A673 (cell line): ENCODE results near the gene PREX1. TPM values are rescaled to one million over a fixed set of nuclear protein-coding genes. Genes with fewer than 3 reads are reported as not detected.

ENCODE experiments used
- BruUV-seq: library from RNA; stranded (reverse); fragments of 400-500 nt; replicated peaks from 2 replicates; lab custom pipeline; 2021; lab: Mats Ljungman, UMichigan
- CTCF ChIA-PET: fragments of 300-600 bp; sonication (Branson Sonifier 250); formaldehyde crosslinking; loops from one replicate; lab custom pipeline; 2022; ENCODE audit warnings: antibody characterized with exemption; lab: Charles Lee
- POLR2A ChIA-PET: fragments of 300-600 bp; sonication (Branson Sonifier 250); formaldehyde crosslinking; loops from one replicate; lab custom pipeline; 2022; ENCODE audit warnings: antibody characterized with exemption; ENCODE audit not compliant: low non-redundant PET; lab: Charles Lee
- DNase-seq: peaks from one replicate; pipeline ENCODE4 v3.0.0-alpha.2; 2015; ENCODE audit warnings: low spot score
- H3K27ac ChIP-seq: fragments of 200-600 bp; sonication (generic); 2 replicates; pipeline ENCODE4 v1.5.1; 2016; ENCODE audit warnings: mixed run types, low read depth, mild to moderate bottlenecking, mixed read lengths, antibody characterized with exemption, low read length; ENCODE audit not compliant: poor library complexity, severe bottlenecking
- H3K27me3 ChIP-seq: fragments of 200-600 bp; sonication (generic); replicated peaks from 2 replicates; pipeline ENCODE4 v1.6.1; 2017; ENCODE audit warnings: mixed run types, low read depth, mild to moderate bottlenecking, mixed read lengths, antibody characterized with exemption, low read length; ENCODE audit not compliant: insufficient read depth, poor library complexity
- H3K36me3 ChIP-seq: fragments of 200-600 bp; sonication (generic); 2 replicates; pipeline ENCODE4 v1.6.1; 2016; ENCODE audit warnings: mixed run types, mild to moderate bottlenecking, mixed read lengths, antibody characterized with exemption, low read length; ENCODE audit not compliant: insufficient read depth, poor library complexity, severe bottlenecking
- H3K4me1 ChIP-seq: fragments of 200-600 bp; sonication (generic); 2 replicates; pipeline ENCODE4 v1.6.1; 2017; ENCODE audit warnings: mixed run types, mild to moderate bottlenecking, mixed read lengths, antibody characterized with exemption, low read length; ENCODE audit not compliant: insufficient read depth, poor library complexity, severe bottlenecking
- H3K4me3 ChIP-seq: fragments of 200-600 bp; sonication (generic); 2 replicates; pipeline ENCODE4 v1.5.1; 2016; ENCODE audit warnings: low read depth, mixed run types, mild to moderate bottlenecking, mixed read lengths, low read length; ENCODE audit not compliant: poor library complexity, severe bottlenecking
- H3K9me3 ChIP-seq: fragments of 200-600 bp; sonication (generic); 2 replicates; pipeline ENCODE4 v1.6.1; 2016; ENCODE audit warnings: mixed run types, low read depth, mild to moderate bottlenecking, mixed read lengths, antibody characterized with exemption, low read length; ENCODE audit not compliant: poor library complexity, severe bottlenecking
- EZH2 ChIP-seq: fragments of 200-600 bp; sonication (generic); IDR thresholded peaks from 2 replicates; pipeline ENCODE4 v1.6.1; 2017; ENCODE audit warnings: borderline replicate concordance, low read depth, mild to moderate bottlenecking, mixed read lengths, antibody characterized with exemption, low read length; ENCODE audit not compliant: poor library complexity, severe bottlenecking
- intact Hi-C: fragments of 100-400 bp; cut with micrococcal nuclease; formaldehyde crosslinking; loops from one replicate; pipeline ENCODE4 v1.10.0; 2022; ENCODE audit not compliant: unreplicated experiment
- total RNA-seq: library from RNA; stranded (reverse); gene quantifications from 2 replicates; pipeline ENCODE4 v1.2.3, GENCODE V29; 2021
- TF ChIP-seq, protein P1 (sequence below): fragments of 300-800, 200-600 bp; sonication (generic); conservative IDR thresholded peaks from 2 replicates; pipeline ENCODE4 v1.5.1; 2017; ENCODE audit warnings: low read depth, mild to moderate bottlenecking, antibody characterized with exemption, low read length, moderate library complexity, mixed read lengths

Gene PREX1
- total RNA-seq, 1 experiment from 2014 or later: 145 TPM

DNA sequence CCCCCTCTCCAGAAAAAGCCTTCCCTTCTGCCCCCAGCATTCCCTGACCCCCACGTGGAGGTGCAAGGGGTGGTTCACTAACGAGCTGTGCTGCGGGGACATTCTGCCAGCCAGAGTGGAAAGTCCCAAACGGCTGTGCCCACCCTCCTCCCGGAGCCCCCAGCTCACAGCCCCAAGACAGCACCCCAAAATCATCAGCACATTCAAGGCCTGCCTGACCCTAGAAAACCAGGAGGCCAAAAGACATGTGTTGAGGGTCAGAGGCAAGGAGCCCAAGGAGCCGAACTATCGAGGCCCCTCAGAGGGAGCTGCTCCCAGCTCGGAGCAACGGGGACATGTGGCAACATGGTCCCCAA, 197.9 kb downstream of the PREX1 start:
- H3K27me3 ChIP-seq: no peaks in the 10 kb centered on the region
- no peaks in the 10 kb centered on the region for H3K9me3 ChIP-seq
- CTCF ChIA-PET: no interaction called here
- POLR2A ChIA-PET: no interaction called here
- intact Hi-C loops: loop anchor here (5.0 kb wide), 1 partner anchor 277 kb away; no protein-coding TSS in a partner anchor
- TF ChIP-seq EZH2: no peak
- TF ChIP-seq, protein P1, sequence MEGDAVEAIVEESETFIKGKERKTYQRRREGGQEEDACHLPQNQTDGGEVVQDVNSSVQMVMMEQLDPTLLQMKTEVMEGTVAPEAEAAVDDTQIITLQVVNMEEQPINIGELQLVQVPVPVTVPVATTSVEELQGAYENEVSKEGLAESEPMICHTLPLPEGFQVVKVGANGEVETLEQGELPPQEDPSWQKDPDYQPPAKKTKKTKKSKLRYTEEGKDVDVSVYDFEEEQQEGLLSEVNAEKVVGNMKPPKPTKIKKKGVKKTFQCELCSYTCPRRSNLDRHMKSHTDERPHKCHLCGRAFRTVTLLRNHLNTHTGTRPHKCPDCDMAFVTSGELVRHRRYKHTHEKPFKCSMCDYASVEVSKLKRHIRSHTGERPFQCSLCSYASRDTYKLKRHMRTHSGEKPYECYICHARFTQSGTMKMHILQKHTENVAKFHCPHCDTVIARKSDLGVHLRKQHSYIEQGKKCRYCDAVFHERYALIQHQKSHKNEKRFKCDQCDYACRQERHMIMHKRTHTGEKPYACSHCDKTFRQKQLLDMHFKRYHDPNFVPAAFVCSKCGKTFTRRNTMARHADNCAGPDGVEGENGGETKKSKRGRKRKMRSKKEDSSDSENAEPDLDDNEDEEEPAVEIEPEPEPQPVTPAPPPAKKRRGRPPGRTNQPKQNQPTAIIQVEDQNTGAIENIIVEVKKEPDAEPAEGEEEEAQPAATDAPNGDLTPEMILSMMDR: no peak
- no peak overlapping the region for H3K4me3 ChIP-seq
- H3K27ac ChIP-seq: no peak overlapping the region
- BruUV-seq: no TSS peak
- peaks cover 99% of the 10 kb centered on the region for H3K36me3 ChIP-seq
- DNase-seq: no peak
- no peaks in the 10 kb centered on the region for H3K4me1 ChIP-seq

DNA sequence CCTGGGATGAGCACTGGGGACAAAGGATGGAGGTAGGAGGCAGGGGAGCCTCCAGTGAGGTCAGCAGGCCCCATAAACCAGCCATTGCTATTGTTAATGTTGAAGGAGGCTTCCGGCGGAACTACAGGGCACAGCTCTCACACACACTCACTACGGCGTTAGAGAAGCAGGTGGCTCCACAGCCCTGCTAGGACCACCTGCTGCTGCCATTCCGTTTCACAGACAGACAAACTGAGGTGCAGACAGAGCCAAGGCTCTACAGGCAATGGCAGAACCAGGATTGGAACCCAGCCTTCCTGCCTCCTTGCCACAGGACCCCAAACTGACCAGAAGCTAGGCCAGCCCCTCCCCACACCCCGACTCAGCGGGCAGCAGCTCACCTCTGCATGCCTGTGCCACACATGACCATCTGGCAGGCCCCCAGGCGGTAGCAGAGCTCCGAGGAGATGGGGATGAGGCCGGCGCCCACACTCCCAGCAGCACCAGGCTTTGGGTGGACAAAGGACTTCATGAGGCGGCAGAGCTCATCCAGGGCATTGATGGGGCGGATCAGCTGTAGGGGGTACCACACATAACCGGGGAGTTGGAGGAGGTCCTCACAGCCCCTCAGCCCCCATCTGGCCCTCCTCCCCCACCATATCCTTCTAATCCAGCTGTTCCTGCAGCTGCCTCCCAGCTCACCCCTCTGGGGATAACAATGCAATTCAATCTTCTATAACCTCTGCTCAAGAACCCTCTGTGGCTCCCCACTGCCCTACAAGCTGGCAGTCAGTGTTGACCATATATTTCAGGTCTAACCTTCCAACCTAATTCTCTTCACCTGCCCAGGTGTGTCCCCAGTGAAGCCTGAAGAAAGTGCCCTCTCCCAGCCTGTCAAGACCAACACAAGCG, 198.5 kb downstream of the PREX1 start:
- intact Hi-C loops: no loop called here
- no peak for DNase-seq
- H3K36me3 ChIP-seq: peaks cover 99% of the 10 kb centered on the region

GRCh38 chr20:48627737-48628128, 200.1 kb downstream of the PREX1 start:
- Histone ChIP-seq H3K4me3 (no peak overlapping the region), H3K36me3 (peaks cover 94% of the 10 kb centered on the region), H3K27ac (no peak overlapping the region), H3K4me1 (no peaks in the 10 kb centered on the region), H3K9me3 (no peaks in the 10 kb centered on the region), H3K27me3 (no peaks in the 10 kb centered on the region)
- ChIA-PET CTCF (no interaction called here), POLR2A (no interaction called here)
- no TSS peak for BruUV-seq
- no peak for TF ChIP-seq EZH2
- TF ChIP-seq, protein P1: no peak
- intact Hi-C loops: no loop called here
- no peak for DNase-seq

More for the DNA sequence above, 198.5 kb downstream of the PREX1 start:
- Histone ChIP-seq H3K4me1 (no peaks in the 10 kb centered on the region), H3K4me3 (no peak overlapping the region), H3K9me3 (no peaks in the 10 kb centered on the region), H3K27ac (no peak overlapping the region), H3K27me3 (no peaks in the 10 kb centered on the region)
- CTCF ChIA-PET: no interaction called here
- BruUV-seq: no TSS peak
- POLR2A ChIA-PET: no interaction called here
- TF ChIP-seq EZH2: no peak
- TF ChIP-seq, protein P1: no peak
